CD4-positive, alpha-beta T cell treated with Interferon gamma for 1 hour (primary cell): ENCODE measurements around the gene CSNK1D.
A peak's percentile ranks its signal among the peaks of the same experiment; 100 is the strongest.

Experiments
- DNase-seq: peaks from one replicate; pipeline ENCODE4 v3.0.0-alpha.2; 2020

Gene CSNK1D

DNA sequence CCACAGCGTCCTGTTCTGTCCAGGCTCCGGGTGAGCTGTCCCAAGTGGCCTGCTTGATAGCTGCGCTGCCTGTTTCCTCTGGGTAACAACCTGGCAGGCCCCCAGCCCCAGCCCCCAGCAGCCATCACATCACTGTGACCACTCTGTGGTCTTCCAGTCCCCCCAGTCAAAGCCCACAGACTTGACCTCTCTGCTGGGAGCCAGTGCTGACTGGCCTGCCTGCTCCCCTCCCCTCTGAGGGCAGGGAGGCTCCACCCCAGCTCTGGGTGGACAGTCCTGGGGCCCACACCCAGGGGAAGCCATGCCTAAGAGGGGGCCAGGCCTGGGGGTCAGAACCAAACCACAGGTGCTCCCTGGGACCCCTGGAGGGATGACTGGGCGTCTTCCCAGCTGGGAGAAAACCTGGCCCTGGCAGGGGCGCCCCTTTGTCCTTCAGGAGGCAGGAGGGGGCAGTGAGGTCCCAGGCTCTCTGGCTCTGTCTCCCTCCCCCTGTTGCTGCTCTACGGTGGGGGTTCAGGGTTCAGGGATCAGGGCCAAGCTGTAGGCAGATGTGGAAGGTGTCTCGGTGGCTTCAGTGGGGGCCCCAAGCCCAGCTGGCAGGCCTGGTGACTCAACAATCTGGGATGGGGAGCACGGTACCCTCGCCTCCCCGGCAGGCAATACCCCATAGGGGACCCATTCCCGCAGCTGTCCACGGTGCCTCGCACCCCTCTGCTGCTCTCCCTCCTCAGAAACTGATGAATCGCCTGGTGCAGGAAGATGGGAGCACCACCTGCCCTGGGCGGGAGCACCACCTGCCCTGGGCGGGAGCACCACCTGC lies 46.5 kb downstream of the CSNK1D start:
- no peak for DNase-seq

DNA sequence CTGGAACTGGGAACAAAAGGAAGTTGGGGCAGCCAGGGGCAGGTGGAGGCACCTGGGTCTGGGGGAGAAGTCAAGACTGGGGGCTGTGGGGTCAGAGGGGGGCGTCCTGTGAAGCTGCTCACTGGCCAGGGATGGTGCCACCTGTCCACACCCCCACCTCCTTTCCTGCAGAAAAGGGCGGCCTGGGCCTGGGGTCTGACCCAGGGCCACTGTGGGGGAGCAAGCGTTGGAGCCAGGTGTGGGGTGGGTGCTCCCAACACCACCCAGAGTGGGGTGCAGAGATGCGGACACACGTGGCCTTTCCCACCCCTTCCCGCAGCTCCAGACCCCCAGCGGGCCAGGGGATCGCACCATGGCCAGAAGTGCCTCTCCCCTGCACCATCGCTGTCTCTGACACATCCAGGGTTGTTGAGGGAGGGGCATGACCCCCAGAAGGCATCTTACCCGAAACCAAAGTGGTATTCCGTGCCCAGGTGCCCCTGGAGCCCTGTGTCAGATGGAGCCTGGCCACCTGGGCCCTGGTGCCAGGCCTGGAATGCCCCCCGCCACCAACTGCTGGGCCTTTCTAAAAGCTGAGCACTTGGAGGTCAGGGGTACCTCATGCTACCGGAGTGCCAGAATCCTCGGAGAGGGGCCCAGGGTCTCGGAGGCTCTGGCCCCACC lies 47.2 kb downstream of the CSNK1D start:
- no peak for DNase-seq

GRCh38 chr17:82225368-82226029 lies 48.0 kb downstream of the CSNK1D start:
- DNase-seq, result no peak

- no peak for DNase-seq
Observed at GRCh38 chr17:82224666-82225065, 48.8 kb downstream of the CSNK1D start.

DNA sequence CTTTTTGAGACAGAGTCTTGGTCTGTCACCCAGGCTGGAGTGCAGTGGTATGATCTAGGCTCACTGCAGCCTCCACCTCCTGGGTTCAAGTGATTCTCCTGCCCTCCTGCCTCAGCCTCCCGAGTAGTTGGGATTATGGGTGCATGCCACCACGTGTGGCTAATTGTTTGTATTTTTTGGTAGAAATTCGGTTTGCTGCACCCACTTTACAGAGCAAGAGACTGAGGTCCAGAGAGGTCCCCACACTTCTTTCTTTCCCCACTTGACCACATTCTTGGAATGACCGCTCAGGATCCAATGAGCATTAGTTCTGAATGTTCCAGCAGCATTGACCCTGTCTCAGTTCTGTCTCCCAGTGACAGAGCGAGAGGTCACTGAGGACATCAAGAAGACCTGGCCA lies 50.0 kb downstream of the CSNK1D start:
- no peak for DNase-seq

GRCh38 chr17:82222816-82223215 lies 50.7 kb downstream of the CSNK1D start:
- peak; percentile 31 for DNase-seq

- DNase-seq, result no peak
Observed at GRCh38 chr17:82221341-82221902, 52.1 kb downstream of the CSNK1D start.

GRCh38 chr17:82219753-82220709 lies 53.5 kb downstream of the CSNK1D start:
- no peak for DNase-seq

- DNase-seq, result no peak
Observed at GRCh38 chr17:82219083-82219482, 54.4 kb downstream of the CSNK1D start.

GRCh38 chr17:82218349-82219075 lies 55.0 kb downstream of the CSNK1D start:
- no peak for DNase-seq

DNA sequence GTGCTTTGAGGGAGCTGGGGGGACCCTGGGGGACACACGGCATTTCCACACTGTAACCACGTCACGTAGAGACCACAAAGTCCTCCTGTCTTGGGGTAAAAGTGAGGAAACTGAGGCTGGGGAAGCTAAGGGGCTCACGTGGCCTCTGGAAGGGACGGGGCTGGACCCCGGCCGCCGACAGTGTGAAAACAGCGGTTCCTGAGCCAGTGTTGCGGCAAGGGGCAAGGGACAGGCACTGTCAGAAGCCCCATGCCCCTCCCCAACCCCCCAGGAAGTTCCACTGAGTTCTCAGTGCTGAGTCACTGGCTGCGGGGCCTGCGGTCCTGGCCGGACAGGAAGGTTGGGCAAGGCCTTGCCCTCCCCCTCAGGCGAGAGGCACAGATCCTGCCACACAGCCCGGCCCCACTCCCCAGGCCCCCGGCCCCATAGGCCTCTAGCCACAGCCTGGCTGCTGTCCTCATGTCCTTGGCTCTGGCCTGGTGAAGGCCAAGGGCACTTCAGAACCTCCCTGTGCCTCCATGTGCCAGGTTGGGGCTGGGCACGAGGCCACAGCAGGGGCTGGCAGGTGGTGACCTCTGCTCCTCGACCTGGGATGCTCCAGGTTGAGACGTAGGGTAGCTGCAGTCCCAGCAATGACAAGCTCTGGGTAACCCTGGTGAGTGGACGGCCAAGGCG lies 55.8 kb downstream of the CSNK1D start:
- DNase-seq, result peak; percentile 77

DNA sequence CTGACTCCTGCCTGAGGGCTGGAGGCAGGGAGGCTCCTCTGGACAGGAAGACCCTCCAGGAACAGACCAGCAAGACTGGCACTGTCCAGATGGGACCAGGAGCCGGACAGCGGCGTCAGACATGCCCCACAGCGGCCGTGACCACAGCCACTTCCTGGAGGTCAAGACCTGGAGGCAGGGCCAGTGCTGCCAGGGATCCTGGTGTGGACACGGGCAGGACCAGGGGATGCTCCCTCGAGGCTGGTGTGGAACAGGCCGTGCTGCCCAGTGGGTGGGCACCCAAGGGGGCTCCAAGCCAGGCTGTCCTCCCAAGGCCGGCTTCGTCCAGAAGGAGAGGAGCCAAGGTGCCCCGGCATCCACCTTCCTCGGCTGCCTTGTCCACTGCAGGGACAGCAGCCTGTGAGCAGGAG lies 56.4 kb downstream of the CSNK1D start:
- no peak for DNase-seq

GRCh38 chr17:82216301-82217119 lies 57.0 kb downstream of the CSNK1D start:
- DNase-seq, result peak; percentile 85

- no peak for DNase-seq
Observed at GRCh38 chr17:82215972-82216300, 57.6 kb downstream of the CSNK1D start.

DNA sequence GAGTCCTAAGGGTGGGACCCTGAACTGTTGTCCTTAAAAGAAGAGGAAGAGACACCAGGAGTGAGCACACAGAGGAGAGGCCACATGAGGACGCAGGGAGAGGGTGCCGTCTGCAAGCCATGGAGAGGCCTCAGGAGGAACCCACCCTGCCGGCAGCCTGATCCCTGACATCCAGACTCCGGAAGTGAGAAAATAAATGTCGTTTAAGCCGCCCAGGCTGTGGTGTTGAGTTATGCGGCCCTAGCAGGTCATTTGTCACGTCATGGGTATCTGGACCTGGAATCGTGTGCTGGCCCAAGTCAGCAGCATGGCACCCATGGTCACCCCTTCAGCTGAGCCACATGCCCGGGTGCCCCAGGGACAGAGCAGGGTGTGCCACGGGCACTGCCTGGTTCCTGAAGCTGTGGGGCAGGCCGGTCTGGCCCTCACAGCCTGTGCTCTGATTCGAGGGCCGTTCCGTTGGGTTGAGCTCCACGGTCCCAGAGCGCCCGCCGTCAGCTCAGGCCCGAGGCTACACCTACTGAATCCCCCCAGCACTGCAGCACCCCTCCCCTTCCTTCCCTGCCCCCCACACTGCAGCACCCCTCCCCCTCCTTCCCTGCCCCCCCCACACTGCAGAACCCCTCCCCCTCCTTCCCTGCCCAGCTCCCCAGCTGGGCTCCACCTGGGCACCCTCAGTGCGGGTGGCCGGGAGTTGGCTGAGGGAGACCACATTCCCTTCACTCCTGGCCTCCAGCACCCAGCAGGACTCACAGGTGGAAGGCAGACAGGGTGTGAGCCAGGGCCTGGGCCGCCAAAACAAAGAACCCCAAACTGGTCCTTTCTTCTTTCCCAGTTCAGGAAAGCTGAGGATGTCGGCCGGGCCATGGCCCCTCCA lies 58.2 kb downstream of the CSNK1D start:
- DNase-seq, result no peak

DNA sequence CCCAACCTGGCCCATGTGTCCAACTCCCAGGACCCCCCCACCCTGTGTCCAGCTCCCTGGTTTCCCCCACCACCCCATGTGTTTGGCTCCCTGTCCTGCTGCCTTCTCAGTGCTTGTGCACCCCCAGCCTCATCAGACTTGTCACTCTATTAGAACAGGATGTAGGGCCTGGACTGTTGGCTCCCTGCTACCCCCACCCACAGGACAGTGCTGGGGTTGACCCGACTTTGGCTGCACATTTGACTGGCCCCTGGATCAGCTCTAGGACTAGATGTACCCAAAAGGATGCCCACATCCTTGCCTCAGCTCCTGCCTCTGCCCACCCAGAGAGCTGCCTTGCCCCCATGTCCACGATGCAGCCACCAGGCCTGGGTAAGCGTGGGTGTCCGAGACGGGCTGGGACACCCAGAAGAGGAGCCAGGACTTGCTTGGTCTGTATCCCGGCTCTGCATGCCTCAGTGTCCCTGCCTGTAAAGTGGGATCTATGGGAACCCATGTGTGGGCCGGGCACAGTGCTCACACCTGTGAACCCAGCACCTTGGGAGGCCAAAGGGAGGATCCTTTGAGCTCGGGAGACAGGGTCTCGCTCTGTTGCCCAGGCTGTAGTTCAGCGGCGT lies 59.4 kb downstream of the CSNK1D start:
- no peak for DNase-seq

GRCh38 chr17:82213251-82214011 lies 60.1 kb downstream of the CSNK1D start:
- DNase-seq, result peak; percentile 66
